H1 (cell line): ENCODE data around the gene EML1. TPM values are rescaled to one million over a fixed set of nuclear protein-coding genes. Genes with fewer than 3 reads are reported as not detected.

Source experiments
- CTCF ChIA-PET: fragments of 300-600 bp; sonication (Branson Sonifier 250); formaldehyde crosslinking; loops from one replicate; lab custom pipeline; 2021; ENCODE audit not compliant: partially characterized antibody; lab: Charles Lee
- POLR2A ChIA-PET: fragments of 300-600 bp; sonication (Branson Sonifier 250); formaldehyde crosslinking; loops from one replicate; lab custom pipeline; 2021; ENCODE audit warnings: inconsistent platforms; ENCODE audit not compliant: partially characterized antibody; lab: Charles Lee
- DNase-seq, 2 experiments: peaks; one replicate each; pipeline versions ENCODE4 v3.0.0 to v3.0.0-alpha.2; 2010 to 2022; ENCODE audit warnings: low spot score in 2 of 2, low read depth in 1 of 2, mixed read lengths in 1 of 2
- FAIRE-seq: peaks from 2 replicates; lab custom pipeline; 2011; peaks lifted over from hg19 to GRCh38; lab: Jason Lieb, UNC
- H2AFZ ChIP-seq: 2 replicates; pipeline ENCODE4 v1.8.1; 2012; ENCODE audit warnings: low read length, inconsistent platforms
- H2AK5ac ChIP-seq: 2 replicates; pipeline ENCODE4 v1.6.1; 2013; ENCODE audit warnings: low read depth, low read length
- H2BK120ac ChIP-seq: replicated peaks from 2 replicates; pipeline ENCODE3; 2013; ENCODE audit warnings: low read depth, low read length, inconsistent platforms
- H2BK12ac ChIP-seq: 2 replicates; pipeline ENCODE4 v1.6.1; 2013; ENCODE audit warnings: low read depth, low read length
- H2BK15ac ChIP-seq: 2 replicates; pipeline ENCODE4 v1.6.1; 2013; ENCODE audit warnings: low read length
- H2BK20ac ChIP-seq: 2 replicates; pipeline ENCODE4 v1.6.1; 2013; ENCODE audit warnings: low read length
- H2BK5ac ChIP-seq: 2 replicates; pipeline ENCODE4 v1.6.1; 2013; ENCODE audit warnings: low read depth, low read length
- H3K14ac ChIP-seq: 2 replicates; pipeline ENCODE4 v1.6.1; 2013; ENCODE audit warnings: inconsistent platforms; ENCODE audit not compliant: insufficient read length
- H3K18ac ChIP-seq: 2 replicates; pipeline ENCODE4 v1.6.1; 2013; ENCODE audit warnings: low read length; ENCODE audit errors: extremely low read depth
- H3K23ac ChIP-seq: 2 replicates; pipeline ENCODE4 v1.6.1; 2013; ENCODE audit warnings: inconsistent platforms; ENCODE audit not compliant: insufficient read length
- H3K23me2 ChIP-seq: 2 replicates; pipeline ENCODE4 v1.6.1; 2013; ENCODE audit warnings: low read depth, low read length
- H3K27ac ChIP-seq: 2 replicates; pipeline ENCODE4 v1.6.1; 2011; ENCODE audit warnings: low read depth, low read length, inconsistent platforms
- H3K27me3 ChIP-seq, 4 experiments: replicated peaks in 1 of 4; 1 replicate in 1 of 4; 2 replicates in 3 of 4; pipeline versions ENCODE4 v1.6.1 to v1.8.1; 2011 to 2013; ENCODE audit warnings: low read length in 3 of 4, mild to moderate bottlenecking in 3 of 4, inconsistent platforms in 2 of 4, mixed read lengths in 2 of 4, moderate library complexity in 1 of 4; ENCODE audit not compliant: control insufficient read depth in 3 of 4, insufficient read depth in 3 of 4; ENCODE audit errors: extremely low read depth in 1 of 4
- H3K36me3 ChIP-seq, 4 experiments: 2 replicates each; pipeline versions ENCODE4 v1.6.1 to v1.8.1; 2011 to 2013; ENCODE audit warnings: mild to moderate bottlenecking in 4 of 4, low read length in 3 of 4, moderate library complexity in 2 of 4, control low read depth in 1 of 4, inconsistent platforms in 1 of 4; ENCODE audit not compliant: insufficient read depth in 4 of 4, control insufficient read depth in 2 of 4
- H3K4ac ChIP-seq: replicated peaks from 2 replicates; pipeline ENCODE3; 2013; ENCODE audit warnings: low read length, low read depth, mixed read lengths, inconsistent platforms; ENCODE audit not compliant: insufficient read length
- H3K4me1 ChIP-seq, 4 experiments: replicated peaks in 1 of 4; 1 replicate in 1 of 4; 2 replicates in 3 of 4; pipeline versions ENCODE4 v1.6.1 to v1.8.1; 2011 to 2013; ENCODE audit warnings: low read length in 3 of 4, inconsistent platforms in 2 of 4, mixed read lengths in 1 of 4; ENCODE audit not compliant: insufficient read depth in 4 of 4, control insufficient read depth in 3 of 4
- H3K4me2 ChIP-seq, 2 experiments: 2 replicates each; pipeline versions ENCODE4 v1.6.1 to v1.8.1; 2011 to 2013; ENCODE audit warnings: low read depth in 2 of 2, low read length in 2 of 2, control low read depth in 1 of 2, inconsistent platforms in 1 of 2, mild to moderate bottlenecking in 1 of 2; ENCODE audit not compliant: insufficient read depth in 1 of 2
- H3K4me3 ChIP-seq, 4 experiments: fragments of 200-600, 300-600 bp in 1 of 4; sonication (generic), shearing (Covaris generic), sonication (Bioruptor Twin) in 1 of 4; 2 replicates each; pipeline versions ENCODE4 v1.5.1 to v1.8.1; 2011 to 2016; ENCODE audit warnings: low read length in 4 of 4, low read depth in 3 of 4, control low read depth in 2 of 4, inconsistent platforms in 2 of 4, mild to moderate bottlenecking in 2 of 4, mixed read lengths in 1 of 4, moderate library complexity in 1 of 4; ENCODE audit not compliant: insufficient read depth in 2 of 4; ENCODE audit errors: extremely low read depth in 1 of 4
- H3K56ac ChIP-seq: replicated peaks from 2 replicates; pipeline ENCODE3; 2013; ENCODE audit warnings: low read depth, mild to moderate bottlenecking, mixed read lengths, low read length, inconsistent platforms; ENCODE audit not compliant: insufficient read length
- H3K79me1 ChIP-seq: 2 replicates; pipeline ENCODE4 v1.6.1; 2013; ENCODE audit warnings: low read depth, low read length, control low read depth
- H3K79me2 ChIP-seq, 2 experiments: 2 replicates each; pipeline versions ENCODE4 v1.6.1 to v1.8.1; 2012 to 2013; ENCODE audit warnings: low read length in 2 of 2, mild to moderate bottlenecking in 2 of 2, inconsistent platforms in 1 of 2; ENCODE audit not compliant: insufficient read depth in 2 of 2, control insufficient read depth in 1 of 2
- H3K9ac ChIP-seq, 4 experiments: replicated peaks in 1 of 4; 1 replicate in 1 of 4; 2 replicates in 3 of 4; pipeline versions ENCODE4 v1.6.1 to v1.8.1; 2011 to 2013; ENCODE audit warnings: low read depth in 3 of 4, low read length in 3 of 4, control low read depth in 2 of 4, mild to moderate bottlenecking in 2 of 4, moderate library complexity in 2 of 4, inconsistent platforms in 1 of 4; ENCODE audit errors: extremely low read depth in 1 of 4
- H3K9me3 ChIP-seq, 2 experiments: 2 replicates each; pipeline versions ENCODE4 v1.6.1 to v1.8.1; 2012 to 2013; ENCODE audit warnings: mild to moderate bottlenecking in 2 of 2, moderate library complexity in 2 of 2, control low read depth in 1 of 2, inconsistent platforms in 1 of 2, low read depth in 1 of 2, low read length in 1 of 2, mixed read lengths in 1 of 2; ENCODE audit not compliant: insufficient read depth in 2 of 2
- H4K20me1 ChIP-seq, 2 experiments: replicated peaks in 1 of 2; 2 replicates each; pipeline versions ENCODE3 to v1.8.1; 2011 to 2013; ENCODE audit warnings: inconsistent platforms in 2 of 2, low read length in 2 of 2, mild to moderate bottlenecking in 1 of 2; ENCODE audit not compliant: insufficient read depth in 2 of 2, control insufficient read depth in 1 of 2
- H4K5ac ChIP-seq: 2 replicates; pipeline ENCODE4 v1.6.1; 2013; ENCODE audit warnings: low read length, low read depth, mixed read lengths, inconsistent platforms; ENCODE audit not compliant: insufficient read length
- H4K8ac ChIP-seq: 2 replicates; pipeline ENCODE4 v1.8.0; 2013; ENCODE audit warnings: mild to moderate bottlenecking, moderate library complexity, low read length, inconsistent platforms; ENCODE audit not compliant: insufficient read depth; ENCODE audit errors: extremely low read depth
- H4K91ac ChIP-seq: replicated peaks from 2 replicates; pipeline ENCODE3; 2013; ENCODE audit warnings: low read length, mixed read lengths, inconsistent platforms; ENCODE audit not compliant: insufficient read length
- BCL11A ChIP-seq, 2 experiments: IDR thresholded peaks; one replicate each; pipeline ENCODE4 v1.6.1; 2011; ENCODE audit warnings: low read depth in 2 of 2, low read length in 2 of 2, mild to moderate bottlenecking in 2 of 2
- CBX8 ChIP-seq: fragments of 300-800, 300-1000 bp; sonication (generic); IDR thresholded peaks from 2 replicates; pipeline ENCODE4 v1.7.1; 2016; ENCODE audit warnings: low read depth, low read length, borderline replicate concordance
- CEBPB ChIP-seq: IDR thresholded peaks from 2 replicates; pipeline ENCODE4 v1.6.1; 2012; ENCODE audit warnings: low read depth, low read length
- EP300 ChIP-seq, 2 experiments: IDR thresholded peaks; 1 replicate in 1 of 2; 2 replicates in 1 of 2; pipeline ENCODE4 v1.6.1; 2011 to 2012; ENCODE audit warnings: low read depth in 2 of 2, low read length in 2 of 2, mild to moderate bottlenecking in 2 of 2, borderline replicate concordance in 1 of 2, inconsistent platforms in 1 of 2, moderate library complexity in 1 of 2
- RAD21 ChIP-seq, 2 experiments: IDR thresholded peaks in 1 of 2; conservative IDR thresholded peaks in 1 of 2; 2 replicates each; pipeline ENCODE4 v1.6.1; 2011; ENCODE audit warnings: low read depth in 2 of 2, low read length in 2 of 2, improper control_type of control experiment in 1 of 2, inconsistent platforms in 1 of 2, mild to moderate bottlenecking in 1 of 2, moderate library complexity in 1 of 2
- RBBP5 ChIP-seq: IDR thresholded peaks from 2 replicates; pipeline ENCODE4 v1.7.1; 2012; ENCODE audit warnings: low read depth, mild to moderate bottlenecking, inconsistent platforms, low read length, moderate library complexity, borderline replicate concordance
- SAP30 ChIP-seq: fragments of 300-600 bp; sonication (generic); IDR thresholded peaks from 2 replicates; pipeline ENCODE4 v1.7.1; 2012; ENCODE audit warnings: low read length, moderate library complexity, mild to moderate bottlenecking, inconsistent platforms; ENCODE audit not compliant: insufficient read depth, insufficient replicate concordance
- SRF ChIP-seq: IDR thresholded peaks from 2 replicates; pipeline ENCODE4 v1.6.1; 2011; ENCODE audit warnings: mild to moderate bottlenecking, low read depth, low read length, moderate library complexity
- USF2 ChIP-seq: IDR thresholded peaks from 2 replicates; pipeline ENCODE4 v1.6.1; 2011; ENCODE audit warnings: low read length, improper control_type of control experiment
- WGBS, 2 experiments: shearing (Covaris generic) in 1 of 2; methylation state at CpG; one replicate each; pipeline versions ENCODE4 v1.1.6 to v1.1.7; 2013 to 2015; ENCODE audit warnings: low lambda C conversion rate in 2 of 2, mixed read lengths in 2 of 2, inconsistent platforms in 1 of 2, low coverage in 1 of 2, missing lambda C conversion rate in 1 of 2; ENCODE audit not compliant: insufficient replicate concordance in 2 of 2, insufficient coverage in 1 of 2, insufficient read length in 1 of 2; ENCODE audit errors: extremely low coverage in 1 of 2, missing lambda C conversion rate in 1 of 2; 5-methylcytosine and 5-hydroxymethylcytosine counted together
- polyA plus RNA-seq, 7 experiments: library from polyadenylated mRNA; depleted of rRNA in 3 of 7; stranded (reverse) in 5 of 7; unstranded in 2 of 7; fragments of >200 nt in 5 of 7; fragments of 200-250 nt in 2 of 7; gene quantifications; 1 replicate in 5 of 7; 2 replicates in 1 of 7; 4 replicates in 1 of 7; pipeline versions ENCODE4 v1.2.1 to v1.2.3, GENCODE V29; 2011 to 2013; ENCODE audit warnings: missing spikeins in 2 of 7, mixed read lengths in 2 of 7
- total RNA-seq: library from RNA; stranded (reverse); fragmentation: NEBNext Ultra II Directional; extraction: Animal tissue kit (Norgen Biotek cat#: 25700); gene quantifications from 2 replicates; pipeline ENCODE4 v1.2.1, GENCODE V29; 2021

The EML1 gene
- total and polyA plus RNA-seq, 2 of the 8 experiments (the other 6 are each of a cell fraction or from before 2014, with no cell fraction given), result 11.1 to 24.7 TPM

GRCh38 chr14:99803106-99803775 is 10.0 kb downstream of the EML1 start:
- H3K56ac ChIP-seq, result no peak overlapping the region
- no peak overlapping the region for H4K8ac ChIP-seq
- H3K4me2 ChIP-seq, result no peak overlapping the region
- H3K9ac ChIP-seq, result no peak overlapping the region
- no peaks in the 10 kb centered on the region for H3K23me2 ChIP-seq
- ChIA-PET CTCF (interaction anchor here (0.6 to 3.8 kb wide), 7 partner anchors 9 to 73 kb away, joined by 3 to 14 read pairs (median 3); partner anchors contain the start of gene EML1), POLR2A (interaction anchor here (1.4 kb wide), 1 partner anchor 10 kb away, joined by 6 read pairs; the partner anchor contains the start of gene EML1)
- no peak overlapping the region for H4K91ac ChIP-seq
- no peak overlapping the region for H3K27ac ChIP-seq
- no peak for DNase-seq
- no peak overlapping the region for H2BK12ac ChIP-seq
- no peak for TF ChIP-seq SRF
- no peak for TF ChIP-seq EP300 (IDR thresholded peaks at IDR 0.05; ENCODE audit: borderline replicate concordance in 1 of 2, low read depth in 2 of 2, low read length in 2 of 2)
- no peak for TF ChIP-seq SAP30
- no peak for TF ChIP-seq RBBP5
- no peak for TF ChIP-seq USF2
- no peak for TF ChIP-seq RAD21 (IDR thresholded peaks at IDR 0.05 in 1 of 2, conservative IDR thresholded peaks at IDR 0.05 in 1 of 2; ENCODE audit: low read depth in 2 of 2, low read length in 2 of 2)
- TF ChIP-seq CBX8, result no peak
- no peak for TF ChIP-seq BCL11A (IDR thresholded peaks at IDR 0.05; ENCODE audit: low read depth in 2 of 2, low read length in 2 of 2)
- no peak for TF ChIP-seq CEBPB
- TF ChIP-seq, all 59 proteins: peak for 0
- H3K4me3 ChIP-seq, result no peak overlapping the region
- H2AK5ac ChIP-seq, result no peak overlapping the region
- H3K4me1 ChIP-seq, result peaks cover 0 to 3% (median under 1%) of the 10 kb centered on the region in 4 experiments; a peak in 3 of 7 replicates
- no peak overlapping the region for H2AFZ ChIP-seq
- no peak overlapping the region for H3K18ac ChIP-seq
- no peak overlapping the region for H3K14ac ChIP-seq
- 0 out of 2 replicates have a peak, but pooled peaks cover 5% of the 10 kb centered on the region for H3K79me1 ChIP-seq
- H2BK5ac ChIP-seq, result no peak overlapping the region
- FAIRE-seq, result no peak
- H3K4ac ChIP-seq, result no peak overlapping the region
- H3K23ac ChIP-seq, result no peak overlapping the region
- no peaks in the 10 kb centered on the region for H3K27me3 ChIP-seq
- WGBS, 2 experiments, result 90% methylated on average over 14 of the region's 14 CpGs; no CpG with 5 or more reads in 1 of the 2 experiments
- peaks cover 0 to 21% of the 10 kb centered on the region in 2 experiments; a peak in 1 of 4 replicates for H3K79me2 ChIP-seq
- H3K36me3 ChIP-seq, result no peaks in the 10 kb centered on the region
- no peak overlapping the region for H2BK120ac ChIP-seq
- H2BK20ac ChIP-seq, result no peak overlapping the region
- H4K5ac ChIP-seq, result no peak overlapping the region
- H2BK15ac ChIP-seq, result no peak overlapping the region
- H3K9me3 ChIP-seq, result no peaks in the 10 kb centered on the region
- peaks cover 0 to under 1% of the 10 kb centered on the region in 2 experiments for H4K20me1 ChIP-seq
